ENCODE data around the gene PHTF1.
"Not testable (repeated sequence)": the region's sequence is repeated elsewhere in the genome, so short reads cannot be mapped to it uniquely, and the experiment has no call there.

The PHTF1 gene

DNA sequence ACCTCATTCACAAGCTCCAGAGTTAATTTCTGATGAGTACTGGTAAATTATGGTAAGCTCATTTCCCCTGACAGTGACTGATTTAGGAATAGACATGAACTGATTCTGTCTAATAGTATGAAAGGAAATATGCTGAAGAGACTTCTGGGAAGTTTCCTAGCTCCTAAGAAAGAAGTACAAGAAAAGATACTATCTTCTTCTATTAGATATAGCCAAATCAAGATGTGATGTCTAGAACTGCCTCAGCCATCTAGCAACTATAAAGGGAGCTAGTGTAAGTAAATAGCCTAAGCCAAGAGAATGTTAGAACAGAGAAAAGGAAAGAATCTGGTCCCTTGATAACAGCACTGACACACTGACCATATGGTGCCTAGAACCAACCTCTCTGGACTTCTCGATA is 10.7 kb upstream of the PHTF1 start:
- DNase-seq, result no peak

DNA sequence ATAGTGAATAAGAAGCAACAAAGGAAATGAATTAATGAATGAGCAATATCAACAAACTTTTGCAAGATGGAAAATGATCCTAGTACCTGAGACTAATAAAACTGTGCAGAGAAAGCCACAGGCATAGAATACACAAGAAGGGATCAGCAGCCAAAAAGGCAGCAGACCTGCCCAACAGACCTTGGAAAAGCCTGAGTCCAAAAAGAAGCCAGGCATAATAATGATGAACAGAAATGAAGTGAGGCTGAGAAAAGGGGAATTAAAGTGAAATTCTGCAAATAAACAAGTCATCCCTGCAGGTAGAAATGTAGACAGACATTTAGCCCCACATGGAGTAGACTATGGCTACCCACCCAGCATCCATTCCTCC is 10.3 kb upstream of the PHTF1 start:
- DNase-seq, result no peak

DNA sequence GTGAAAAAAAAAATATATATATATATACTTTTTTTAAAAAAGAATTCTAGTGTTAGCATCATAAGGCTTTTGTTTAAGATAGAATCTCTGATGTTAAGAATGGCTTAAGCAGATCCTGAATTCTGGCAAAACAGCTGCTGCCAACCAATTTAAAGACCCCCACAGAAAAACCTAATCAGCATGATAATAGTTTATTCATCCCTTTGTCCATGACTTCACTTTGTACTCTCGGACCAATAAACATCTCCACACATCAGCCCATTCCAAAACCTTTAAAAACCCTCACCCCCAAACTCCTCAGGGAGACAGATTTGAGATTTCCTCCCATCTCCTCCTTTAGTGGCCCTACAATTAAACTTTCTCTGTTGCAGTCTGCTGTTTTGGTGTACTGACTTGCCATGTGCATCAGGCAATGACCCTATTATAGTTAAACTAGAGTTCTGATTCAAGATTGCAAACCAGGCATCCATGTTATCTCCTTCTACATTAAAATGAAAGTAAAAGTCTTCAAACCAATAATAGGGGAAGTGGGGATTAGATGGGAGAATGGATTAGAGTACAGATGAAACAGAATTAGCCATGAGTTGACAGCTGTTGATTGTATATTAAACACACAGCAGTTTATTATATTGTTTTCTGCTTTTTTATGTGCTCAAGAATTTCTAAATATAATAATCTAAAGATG is 9.8 kb upstream of the PHTF1 start:
- DNase-seq, result no peak

DNA sequence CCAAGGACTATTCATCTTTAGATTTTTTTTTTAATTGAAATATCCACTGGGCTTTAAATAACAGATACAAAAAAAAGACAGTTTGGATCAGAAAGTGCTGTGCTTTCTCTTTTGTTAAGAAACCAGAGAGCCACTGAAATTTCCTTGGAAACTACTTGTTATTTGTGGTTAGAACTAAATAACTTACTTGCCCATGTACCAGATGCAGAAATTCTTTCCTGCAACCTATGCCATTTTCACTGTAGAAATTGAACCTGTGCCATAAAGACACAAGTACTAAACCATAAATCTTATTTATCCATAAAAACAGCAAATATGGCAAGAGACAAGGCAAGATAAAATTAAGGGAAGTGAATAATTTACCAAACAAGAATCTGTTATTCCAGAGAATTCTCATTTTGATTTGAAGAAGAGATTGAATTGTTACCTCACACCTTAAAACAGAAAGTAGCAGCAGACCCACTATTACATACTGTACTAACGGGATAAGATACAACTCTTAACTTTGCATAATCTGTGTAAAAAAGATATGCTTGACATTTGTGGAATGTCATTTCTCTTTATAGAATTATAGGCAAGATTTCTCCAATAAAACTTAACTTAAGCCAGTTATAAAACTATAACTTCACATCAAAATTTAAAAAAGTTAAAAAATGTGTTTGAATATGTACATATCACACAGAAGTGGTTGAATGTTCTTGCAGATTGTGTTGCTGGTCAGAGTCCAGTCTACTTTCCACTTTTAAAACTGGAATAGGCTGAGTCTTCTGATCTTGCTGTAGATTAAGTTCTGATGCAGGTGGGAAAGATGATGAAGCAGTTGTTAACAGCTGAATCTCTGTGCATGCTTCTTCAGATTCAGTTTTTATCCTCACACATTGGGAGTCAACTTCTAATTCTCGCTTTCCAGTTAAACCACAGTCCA is 6.3 kb upstream of the PHTF1 start:
- DNase-seq, result no peak

DNA sequence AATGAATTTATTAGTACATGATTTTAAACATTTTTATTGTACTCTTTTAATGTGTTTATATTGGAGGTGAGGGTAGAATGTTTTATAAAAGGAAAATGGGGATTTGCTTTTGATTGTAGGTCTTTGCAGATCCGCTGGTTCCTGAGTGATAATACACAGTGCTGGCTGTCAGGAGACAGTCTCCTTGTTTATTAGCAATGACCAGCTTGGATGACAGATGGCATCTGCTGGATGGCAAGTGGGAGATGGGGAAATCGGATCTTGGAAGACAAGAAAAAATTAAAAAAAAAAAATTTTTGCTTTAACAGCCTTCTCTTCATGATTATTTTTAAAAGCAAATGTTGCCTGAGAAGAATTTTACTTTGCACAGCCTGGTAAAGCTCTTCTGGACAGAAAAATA is 4.4 kb upstream of the PHTF1 start:
- DNase-seq, result no peak

DNA sequence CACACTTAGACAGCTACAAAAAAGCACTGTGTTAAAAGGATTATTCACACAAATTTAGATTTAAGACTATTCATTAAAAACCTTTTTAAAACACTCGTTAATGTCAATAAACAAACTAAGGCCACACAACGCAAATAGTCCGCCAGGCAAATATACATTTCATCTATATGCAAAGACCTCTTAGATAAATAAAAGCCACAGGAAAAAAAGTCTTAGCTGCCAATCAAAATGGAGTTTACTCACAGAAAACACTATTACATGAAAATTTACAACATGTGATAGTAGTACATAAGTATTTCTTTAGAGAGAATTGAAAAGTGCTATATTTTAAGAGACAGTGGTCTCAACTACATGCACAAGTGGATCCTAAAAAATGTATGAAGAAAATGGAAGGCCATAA is 2.7 kb upstream of the PHTF1 start:
- DNase-seq, result no peak

DNA sequence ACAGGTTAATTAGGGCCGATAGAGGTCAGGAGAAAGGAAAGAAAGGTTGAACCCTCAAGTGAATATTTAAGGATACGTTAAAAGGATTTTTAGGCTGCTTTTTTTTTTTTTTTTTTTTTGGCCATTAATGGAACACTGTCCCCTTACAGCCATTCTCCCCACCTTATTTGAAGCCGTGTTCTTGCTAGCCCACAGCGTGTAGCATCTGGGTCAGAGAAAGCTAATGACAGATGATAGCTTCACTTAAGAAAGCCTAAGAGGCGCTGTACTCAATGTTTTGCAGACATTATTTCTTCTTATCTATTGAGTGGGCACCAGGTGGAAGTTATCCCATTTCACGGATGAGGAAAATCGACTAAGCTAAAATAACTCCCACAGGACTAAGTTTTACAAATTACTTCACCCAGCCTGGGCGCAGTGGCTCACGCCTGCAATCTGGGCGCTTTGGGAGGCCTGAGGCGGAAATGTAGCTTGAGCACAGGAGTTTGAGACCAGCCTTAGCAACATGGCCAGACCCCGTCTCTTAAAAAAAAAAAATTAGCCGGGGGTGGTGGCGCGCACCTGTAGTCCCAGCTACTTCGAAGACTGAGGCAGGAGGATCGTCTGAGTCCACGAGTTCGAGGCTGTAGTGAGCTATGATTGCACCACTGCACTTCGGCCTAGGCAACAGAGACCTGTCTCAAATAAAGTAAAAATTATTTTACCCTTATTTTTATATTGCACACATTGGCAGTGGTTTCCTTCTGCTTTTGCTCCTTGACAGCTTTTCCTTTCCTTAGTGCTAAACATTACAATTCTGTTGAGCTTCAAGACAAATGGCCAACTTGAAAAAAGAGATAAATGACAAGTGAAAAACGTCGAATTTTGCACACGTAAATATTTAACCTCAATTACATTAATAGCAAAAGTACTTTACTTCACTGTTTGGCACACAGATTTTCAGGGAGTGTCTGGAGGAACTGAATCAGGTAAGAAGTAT is 1.1 kb upstream of the PHTF1 start:
- no peak for DNase-seq

DNA sequence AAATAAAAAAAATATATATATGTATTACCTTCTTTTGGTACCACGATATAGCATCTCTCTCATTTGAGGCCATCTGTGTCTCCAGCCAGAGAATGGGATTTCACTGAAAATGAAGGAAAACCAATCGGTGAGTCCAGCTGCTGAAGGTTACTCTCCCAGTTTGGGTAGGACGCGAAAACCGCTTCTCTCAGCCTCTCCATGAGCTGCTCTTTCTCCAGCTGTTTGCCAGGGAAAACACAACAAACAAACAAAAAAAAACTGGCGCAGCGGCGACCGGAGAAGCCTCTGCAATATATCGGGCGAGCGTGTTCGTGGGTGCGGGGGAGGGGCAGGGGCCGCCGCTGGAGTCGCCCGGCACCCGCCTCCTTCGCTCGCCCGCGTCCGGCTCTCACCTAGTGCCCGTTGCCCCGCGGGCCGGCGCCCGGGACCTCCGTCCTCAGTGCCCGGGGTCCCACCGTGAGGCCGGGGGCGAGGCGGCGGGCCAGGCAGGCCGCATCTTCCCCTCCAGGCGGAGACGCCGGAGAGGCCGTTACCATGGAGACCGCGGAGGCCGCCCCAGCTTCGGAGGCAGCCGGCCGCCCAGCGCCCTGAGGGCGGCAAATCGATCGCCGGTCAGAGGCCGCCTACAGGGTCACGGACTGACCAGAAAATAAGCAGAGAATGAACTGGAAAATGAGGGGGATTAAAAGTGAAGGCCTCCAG is 504 bp downstream of the PHTF1 start:
- peak; percentile 44 for DNase-seq

DNA sequence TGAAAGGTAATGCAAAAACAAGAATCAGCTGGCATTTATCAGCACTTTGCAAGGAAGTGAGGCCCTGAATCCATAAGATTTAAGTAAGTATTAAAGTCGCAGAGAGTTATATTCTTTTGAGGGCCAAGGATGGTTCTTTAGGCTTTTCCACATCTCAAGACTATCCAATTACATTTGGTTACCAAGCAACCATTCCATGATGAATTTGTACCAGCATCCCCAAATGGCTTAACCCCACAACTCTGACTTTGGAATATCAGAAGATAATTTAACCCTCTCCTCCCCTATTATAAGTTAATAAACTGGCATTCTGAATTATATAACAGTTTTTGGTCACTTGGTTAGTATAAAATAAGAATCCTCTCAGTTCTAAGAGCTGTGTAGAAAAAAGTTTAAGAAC is 2.8 kb downstream of the PHTF1 start:
- DNase-seq, result no peak

DNA sequence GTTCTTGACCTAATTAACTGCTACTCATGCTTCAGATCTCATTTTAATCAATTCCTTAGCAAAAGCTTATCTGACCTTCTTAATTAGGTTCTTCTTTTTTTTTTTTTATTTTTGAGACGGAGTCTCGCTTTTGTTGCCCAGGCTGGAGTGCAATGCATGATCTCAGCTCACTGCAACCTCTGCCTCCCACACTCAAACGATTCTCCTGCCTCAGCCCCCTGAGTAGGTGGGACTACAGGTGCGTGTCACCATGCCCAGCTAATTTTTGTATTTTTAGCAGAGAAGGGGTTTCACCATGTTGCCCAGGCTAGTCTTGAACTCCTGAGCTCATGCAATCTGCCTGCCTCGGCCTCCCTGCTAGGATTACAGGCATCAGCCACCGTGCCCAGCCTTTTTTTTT is 6.0 kb downstream of the PHTF1 start:
- not testable (repeated sequence) for DNase-seq

DNA sequence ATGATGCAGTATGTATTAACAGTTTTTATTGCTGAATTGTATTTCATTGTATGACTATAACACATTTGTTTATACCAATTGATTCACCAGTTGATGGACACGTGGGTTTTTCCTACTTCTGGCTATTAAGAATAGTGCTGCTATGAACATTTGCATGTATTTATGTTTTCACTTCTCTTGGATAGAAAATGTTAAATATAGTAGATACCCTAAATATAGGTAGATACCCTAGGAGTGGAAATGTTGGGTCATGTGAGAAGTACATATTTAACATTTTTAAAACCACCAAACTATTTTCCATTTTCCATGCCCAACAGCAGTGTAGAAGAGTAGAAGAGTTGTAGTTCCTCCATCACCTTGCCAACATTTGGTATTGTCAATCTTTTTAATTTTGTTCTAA is 7.8 kb downstream of the PHTF1 start:
- no peak for DNase-seq

DNA sequence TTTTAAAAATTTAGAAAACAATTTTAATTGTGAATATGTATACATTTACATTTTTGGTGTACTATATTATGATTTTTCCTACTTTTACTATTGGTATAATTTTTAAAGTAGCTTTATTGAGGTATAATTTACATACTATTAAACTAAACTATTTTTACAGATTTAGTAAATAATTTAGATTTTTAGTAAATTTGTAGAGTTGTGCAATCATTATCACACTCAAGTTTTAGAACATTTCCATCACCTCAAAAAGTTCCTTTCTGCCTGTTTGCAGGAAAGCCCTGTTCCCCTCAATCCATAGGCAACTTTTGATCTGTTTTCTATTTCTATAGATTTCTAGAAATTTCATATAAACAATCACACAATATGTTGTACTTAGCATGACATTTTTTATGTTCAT is 8.2 kb downstream of the PHTF1 start:
- no peak for DNase-seq

DNA sequence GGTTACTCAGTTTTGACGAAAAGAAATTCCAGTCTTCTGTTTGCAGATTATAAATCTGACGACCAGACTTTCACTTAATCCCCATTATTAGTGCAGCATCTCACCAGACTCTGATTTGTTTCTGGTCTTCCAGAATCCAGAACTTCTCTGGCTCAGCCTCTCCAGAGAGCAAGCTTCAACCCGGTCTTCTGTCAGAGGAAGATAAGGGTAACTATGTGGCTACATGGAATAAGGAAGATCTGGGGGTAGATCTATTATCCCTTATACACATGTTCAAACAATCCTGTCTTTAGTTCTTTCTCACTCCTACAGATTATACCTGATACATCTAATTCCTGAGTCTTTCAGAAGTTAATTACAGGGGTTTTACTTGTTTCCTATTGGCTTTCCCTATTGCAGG is 9.9 kb downstream of the PHTF1 start:
- DNase-seq, result no peak

DNA sequence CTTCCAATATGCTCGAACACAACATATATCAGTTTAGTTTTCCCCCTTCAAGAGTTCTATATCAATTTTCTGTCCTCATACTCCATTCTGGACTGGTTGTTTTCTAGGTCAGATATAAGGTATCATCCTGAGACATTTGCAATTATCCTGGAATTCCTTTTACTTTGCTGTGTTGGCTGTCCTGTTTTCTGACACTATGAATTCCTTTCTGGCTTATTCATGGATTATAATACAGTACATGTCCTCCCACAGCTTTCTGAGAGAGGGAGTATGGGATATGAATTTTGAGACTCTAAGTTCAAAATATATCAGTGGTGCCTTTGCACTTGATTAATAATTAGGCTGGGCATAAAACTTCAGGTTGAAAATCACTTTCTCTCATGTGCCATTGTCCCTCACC is 11.9 kb downstream of the PHTF1 start:
- DNase-seq, result no peak

DNA sequence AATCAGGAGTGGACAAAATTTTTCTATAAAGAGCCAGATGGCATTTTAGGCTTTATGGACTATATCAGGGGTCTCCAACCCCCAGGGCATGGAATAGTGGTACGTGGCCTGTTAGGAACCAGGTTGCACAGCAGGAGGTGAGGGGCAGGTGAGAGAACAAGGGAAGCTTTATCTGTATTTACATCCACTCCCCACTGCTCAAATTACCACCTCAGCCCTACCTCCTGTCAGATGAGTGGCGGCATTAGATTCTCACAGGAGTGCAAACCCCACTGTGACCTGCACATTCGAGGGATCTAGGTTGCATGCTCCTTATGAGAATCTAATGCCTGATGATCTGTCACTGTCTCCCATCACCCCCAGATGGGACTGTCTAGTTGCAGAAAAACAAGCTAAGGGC is 13.9 kb downstream of the PHTF1 start:
- DNase-seq, result no peak

DNA sequence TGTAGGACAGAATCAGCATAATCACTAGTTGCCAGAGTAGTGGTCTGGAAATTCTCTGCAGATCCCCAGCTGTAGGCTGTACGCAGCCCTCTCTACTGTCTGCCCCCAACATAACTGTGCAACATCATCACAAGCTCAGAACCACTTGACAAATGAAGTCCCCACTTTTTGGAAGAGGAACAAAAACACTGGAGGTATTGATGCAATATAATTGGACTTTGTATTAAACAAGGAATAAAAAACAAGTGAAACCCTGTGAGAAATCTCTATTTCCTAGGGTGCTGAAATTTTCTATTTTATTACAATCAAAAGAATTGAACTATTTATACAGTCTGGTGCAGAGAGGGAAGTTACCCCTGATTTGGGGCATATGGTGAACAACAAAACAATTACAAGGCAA is 15.2 kb downstream of the PHTF1 start:
- DNase-seq, result no peak

DNA sequence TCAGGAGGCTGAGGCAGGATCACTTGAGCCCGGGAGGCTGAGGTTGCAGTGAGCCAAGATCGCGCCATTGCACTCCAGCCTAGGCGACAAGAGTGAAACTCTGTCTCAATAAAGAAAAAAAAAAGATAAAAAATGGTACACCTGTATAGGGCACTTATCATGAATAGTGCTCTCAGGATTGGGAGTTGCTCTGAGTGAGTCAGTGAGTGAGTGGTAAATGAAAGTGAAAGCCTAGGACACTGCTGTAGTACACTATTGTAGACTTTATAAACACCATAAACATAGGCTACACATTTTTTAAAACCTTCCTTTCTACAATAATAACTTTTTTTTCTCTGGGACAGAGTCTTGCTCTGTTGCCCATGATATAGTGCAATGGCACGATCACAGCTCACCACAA is 16.8 kb downstream of the PHTF1 start:
- no peak for DNase-seq

DNA sequence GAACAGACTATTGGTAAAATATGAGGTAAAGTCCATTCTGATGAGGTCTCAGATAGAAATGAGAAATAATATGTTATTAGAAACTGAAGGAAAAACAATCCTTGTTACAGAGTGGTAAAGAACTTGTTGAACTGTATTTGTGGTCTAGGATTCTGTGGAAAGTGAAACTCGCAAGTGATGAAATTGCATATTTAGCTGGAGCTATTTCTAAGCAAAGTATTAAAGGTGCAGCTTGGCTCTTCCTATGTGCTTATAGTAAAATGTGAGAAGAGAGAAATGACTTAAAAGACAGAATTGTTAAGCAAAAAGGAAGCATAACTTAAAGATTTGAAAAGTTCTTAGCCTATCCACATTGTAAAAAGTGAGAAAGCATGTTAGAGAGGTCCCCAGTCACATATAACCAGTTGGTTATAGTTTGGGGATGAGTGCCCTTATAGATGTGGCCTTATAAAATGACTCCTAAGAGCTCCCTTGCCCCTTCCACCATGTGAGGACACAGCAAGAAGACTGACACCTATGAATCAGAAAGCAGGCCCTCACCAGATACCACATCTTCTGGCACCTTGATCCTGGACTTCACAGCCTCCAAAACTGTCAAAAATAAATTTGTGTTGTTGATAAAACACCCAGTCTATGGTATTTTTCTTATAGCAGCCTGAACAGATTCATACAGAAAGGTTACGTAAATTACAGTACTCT is 24.8 kb downstream of the PHTF1 start:
- DNase-seq, result no peak

DNA sequence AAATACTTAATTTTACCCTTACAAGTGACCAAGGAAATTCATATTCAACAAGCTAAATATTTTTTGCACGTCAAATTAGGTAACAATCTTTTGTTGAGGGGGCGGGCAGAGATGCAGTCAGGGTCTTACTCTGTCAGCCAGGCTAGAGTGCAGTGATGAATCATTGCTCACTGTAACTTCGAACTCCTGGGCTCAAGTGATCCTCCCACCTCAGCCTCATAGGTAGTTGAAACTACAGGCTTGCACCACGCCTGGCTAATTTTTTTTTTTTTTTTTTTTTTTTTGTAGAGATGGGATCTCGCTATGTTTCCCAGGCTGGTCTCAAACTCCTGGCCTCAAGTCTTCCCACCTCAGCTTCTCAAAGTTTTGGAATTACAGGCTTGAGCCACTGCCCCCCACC is 26.5 kb downstream of the PHTF1 start:
- no peak for DNase-seq

DNA sequence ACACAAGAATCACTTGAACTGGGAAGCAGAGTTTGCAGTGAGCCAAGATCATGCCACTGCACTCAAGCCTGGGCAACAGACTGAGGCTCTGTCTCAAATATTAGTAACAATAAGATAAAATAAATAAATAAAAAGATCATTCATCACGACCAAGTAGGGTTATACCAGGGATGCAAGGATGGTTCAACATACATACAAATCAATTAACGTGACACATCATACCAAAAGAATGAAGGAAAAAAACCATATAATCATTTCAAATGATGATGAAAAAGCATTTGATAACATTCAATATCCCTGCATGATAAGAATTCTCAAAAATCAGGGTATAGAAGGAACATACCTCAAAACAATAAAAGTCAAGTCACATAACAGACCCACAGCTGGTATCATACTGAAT is 38.3 kb downstream of the PHTF1 start:
- no peak for DNase-seq

DNA sequence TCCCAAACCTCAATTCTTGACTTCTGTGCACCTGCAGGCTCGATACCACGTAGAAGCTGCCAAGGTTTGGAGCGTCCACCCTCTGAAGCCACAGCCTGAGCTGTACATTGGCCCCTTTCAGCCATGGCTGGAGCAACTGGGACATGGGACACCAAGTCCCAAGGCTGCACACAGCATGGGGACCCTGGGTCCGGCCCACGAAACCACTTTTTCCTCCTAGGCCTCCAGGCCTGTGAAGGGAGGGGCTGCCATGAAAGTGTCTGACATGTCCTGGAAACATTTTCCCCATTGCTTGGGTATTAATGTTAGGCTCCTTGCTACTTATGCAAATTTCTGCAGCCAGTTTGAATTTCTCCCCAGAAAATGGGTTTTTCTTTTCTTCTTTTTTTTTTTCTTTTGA is 40.7 kb downstream of the PHTF1 start:
- not testable (repeated sequence) for DNase-seq

DNA sequence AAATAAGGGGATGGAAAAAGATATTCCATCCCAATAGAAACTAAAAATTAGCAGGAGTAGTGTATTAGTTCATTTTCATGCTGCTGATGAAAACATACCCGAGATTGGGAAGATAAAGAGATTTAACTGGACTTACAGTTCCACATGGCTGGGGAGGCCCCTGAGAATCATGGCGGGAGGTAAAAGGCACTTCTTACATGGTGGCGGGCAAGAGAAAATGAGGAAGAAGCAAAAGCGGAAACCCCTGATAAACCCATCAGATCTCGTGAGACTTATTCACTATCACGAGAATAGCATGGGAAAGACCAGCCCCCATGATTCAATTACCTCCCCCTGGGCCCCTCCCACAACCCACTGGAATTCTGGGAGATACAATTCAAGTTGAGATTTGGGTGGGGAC is 41.8 kb downstream of the PHTF1 start:
- not testable (repeated sequence) for DNase-seq
